Hepatocyte (in vitro differentiated cells): Measurements from ENCODE around the gene HOXA6. TPM values are rescaled to one million over a fixed set of nuclear protein-coding genes. Genes with fewer than 3 reads are reported as not detected.

ENCODE experiments used
- DNase-seq: peaks from one replicate; pipeline ENCODE4 v3.0.0-alpha.2; 2016; ENCODE audit warnings: low spot score
- H2AFZ ChIP-seq: fragments of 200-600 bp; sonication (generic); 2 replicates; pipeline ENCODE4 v1.6.0; 2016; ENCODE audit warnings: antibody characterized with exemption, mild to moderate bottlenecking
- H3K27ac ChIP-seq: fragments of 200-600 bp; sonication (generic); 2 replicates; pipeline ENCODE4 v1.5.1; 2016; ENCODE audit warnings: mild to moderate bottlenecking
- H3K27me3 ChIP-seq: fragments of 200-600 bp; sonication (generic); 2 replicates; pipeline ENCODE4 v1.6.1; 2016
- H3K36me3 ChIP-seq: fragments of 200-600 bp; sonication (generic); replicated peaks from 2 replicates; pipeline ENCODE4 v1.5.1; 2016; ENCODE audit warnings: low read depth; ENCODE audit not compliant: insufficient read depth
- H3K4me1 ChIP-seq: fragments of 200-600 bp; sonication (generic); 2 replicates; pipeline ENCODE4 v1.5.1; 2016; ENCODE audit warnings: mild to moderate bottlenecking, moderate library complexity; ENCODE audit not compliant: insufficient read depth
- H3K4me2 ChIP-seq: fragments of 200-600 bp; sonication (generic); 2 replicates; pipeline ENCODE4 v1.6.0; 2016
- H3K4me3 ChIP-seq: fragments of 200-600 bp; sonication (generic); 2 replicates; pipeline ENCODE4 v1.5.1; 2016; ENCODE audit warnings: mild to moderate bottlenecking
- H3K79me2 ChIP-seq: fragments of 200-600 bp; sonication (generic); 2 replicates; pipeline ENCODE4 v1.6.0; 2017; ENCODE audit warnings: mild to moderate bottlenecking
- H3K9me2 ChIP-seq: fragments of 200-600 bp; sonication (generic); replicated peaks from 2 replicates; pipeline ENCODE4 v1.6.0; 2017; ENCODE audit warnings: mild to moderate bottlenecking; ENCODE audit not compliant: insufficient read depth
- H3K9me3 ChIP-seq: fragments of 200-600 bp; sonication (generic); 2 replicates; pipeline ENCODE4 v1.5.1; 2016; ENCODE audit warnings: low read depth, mild to moderate bottlenecking
- H4K20me1 ChIP-seq: fragments of 200-600 bp; sonication (generic); 2 replicates; pipeline ENCODE4 v1.6.0; 2016; ENCODE audit warnings: mild to moderate bottlenecking; ENCODE audit not compliant: insufficient read depth, poor library complexity, severe bottlenecking
- CTCF ChIP-seq: fragments of 200-600 bp; sonication (generic); IDR thresholded peaks from 2 replicates; pipeline ENCODE4 v1.5.1; 2016; ENCODE audit warnings: antibody characterized with exemption, mild to moderate bottlenecking; ENCODE audit not compliant: poor library complexity
- EZH2 ChIP-seq: fragments of 200-600 bp; sonication (generic); IDR thresholded peaks from 2 replicates; pipeline ENCODE4 v1.6.1; 2016; ENCODE audit warnings: antibody characterized with exemption, mild to moderate bottlenecking, borderline replicate concordance
- EZH2phosphoT487 ChIP-seq: fragments of 200-600 bp; sonication (generic); IDR thresholded peaks from one replicate; pipeline ENCODE4 v1.6.1; 2018; ENCODE audit warnings: antibody characterized with exemption, mild to moderate bottlenecking, low read depth, moderate library complexity; ENCODE audit not compliant: unreplicated experiment, severe bottlenecking
- WGBS: methylation state at CpG from one replicate; pipeline ENCODE4 v1.1.6; 2016; ENCODE audit warnings: low lambda C conversion rate; ENCODE audit errors: missing lambda C conversion rate; 5-methylcytosine and 5-hydroxymethylcytosine counted together
- polyA plus RNA-seq: library from polyadenylated mRNA; unstranded; fragments of >200 nt; fragmentation: Nextera tagmentation; extraction: Ambion mirVana; gene quantifications from 2 replicates; pipeline ENCODE4 v1.2.1, GENCODE V29; 2016
- total RNA-seq: library from RNA; depleted of rRNA; stranded (reverse); fragments of >200 nt; gene quantifications from 2 replicates; pipeline ENCODE4 v1.2.3, GENCODE V29; 2014

Gene HOXA6
- total and polyA plus RNA-seq, 2 experiments from 2014 or later = 0.23 TPM; not detected in 1

GRCh38 chr7:27100694-27101170 is 46.8 kb downstream of the HOXA6 start:
- DNase-seq = no peak
- Histone ChIP-seq H3K9me2 (no peaks in the 10 kb centered on the region), H4K20me1 (peaks cover 4% of the 10 kb centered on the region), H3K27me3 (peaks cover 98% of the 10 kb centered on the region), H3K36me3 (no peaks in the 10 kb centered on the region), H2AFZ (no peak overlapping the region), H3K79me2 (peaks cover 13% of the 10 kb centered on the region), H3K4me1 (peaks cover 16% of the 10 kb centered on the region), H3K9me3 (no peaks in the 10 kb centered on the region), H3K4me3 (no peak overlapping the region), H3K27ac (no peak overlapping the region), H3K4me2 (peak overlapping the region; percentile 60)
- 49% methylated on average over 8 of the region's 8 CpGs for WGBS
- no peak for TF ChIP-seq CTCF
- TF ChIP-seq EZH2phosphoT487 = no peak
- TF ChIP-seq EZH2 = no peak

GRCh38 chr7:27099453-27100370 is 47.9 kb downstream of the HOXA6 start:
- 58% methylated on average over 8 of the region's 8 CpGs for WGBS
- no peak overlapping the region for H3K27ac ChIP-seq
- peaks cover 16% of the 10 kb centered on the region for H3K4me1 ChIP-seq
- peak overlapping the region; percentile 91 for H3K4me2 ChIP-seq
- peaks cover 4% of the 10 kb centered on the region for H4K20me1 ChIP-seq
- no peak overlapping the region for H2AFZ ChIP-seq
- DNase-seq = no peak
- H3K27me3 ChIP-seq = peaks cover 98% of the 10 kb centered on the region
- H3K36me3 ChIP-seq = no peaks in the 10 kb centered on the region
- no peak overlapping the region for H3K4me3 ChIP-seq
- TF ChIP-seq CTCF = no peak
- no peak for TF ChIP-seq EZH2
- no peak for TF ChIP-seq EZH2phosphoT487
- no peaks in the 10 kb centered on the region for H3K9me3 ChIP-seq
- H3K9me2 ChIP-seq = no peaks in the 10 kb centered on the region
- H3K79me2 ChIP-seq = peaks cover 13% of the 10 kb centered on the region

DNA sequence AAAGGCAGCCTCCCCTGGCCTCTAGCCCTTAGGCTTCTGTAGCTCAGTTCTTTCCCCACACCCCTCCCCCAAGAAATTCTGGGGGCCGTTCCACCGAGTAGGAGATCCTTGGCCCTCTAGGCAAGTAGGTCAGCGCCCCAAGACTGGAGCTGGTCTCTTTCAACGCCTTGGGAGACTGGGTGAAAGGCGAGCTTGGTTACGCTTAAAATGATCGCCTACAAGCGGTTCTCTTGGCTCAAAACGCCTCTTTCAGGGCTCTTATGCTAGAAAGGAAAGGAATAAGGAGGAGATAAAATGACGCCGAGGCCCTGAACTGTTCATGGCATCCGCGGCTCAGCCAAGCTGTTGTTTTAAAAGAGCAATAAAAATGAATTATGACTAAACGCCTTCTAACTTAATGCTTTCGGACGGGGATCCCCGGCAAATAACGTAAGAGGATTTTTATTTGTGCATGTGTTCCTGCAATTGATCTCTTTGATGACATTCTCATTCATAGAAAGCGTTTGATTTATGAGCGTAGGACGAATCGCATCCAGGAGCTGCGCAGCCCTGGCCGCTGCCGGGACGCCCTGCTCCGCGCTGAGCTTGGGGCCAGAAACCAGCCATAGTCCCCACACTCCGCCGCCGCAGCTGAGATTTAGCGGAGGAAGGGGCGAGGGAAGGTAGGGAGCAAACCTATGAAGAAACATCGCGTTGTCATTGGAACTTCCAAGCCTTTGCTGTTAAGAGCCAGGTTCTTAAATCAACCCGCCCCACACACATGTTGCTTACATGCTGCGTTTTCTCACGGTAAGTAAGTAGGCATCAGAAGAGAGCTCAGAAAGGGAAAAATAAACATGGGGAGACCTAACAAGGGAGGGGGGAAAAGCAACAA is 48.8 kb downstream of the HOXA6 start:
- Histone ChIP-seq H3K27ac (peak overlapping the region; percentile 63), H3K4me2 (peak overlapping the region; percentile 91), H3K9me3 (no peaks in the 10 kb centered on the region), H3K4me1 (peaks cover 16% of the 10 kb centered on the region), H3K36me3 (no peaks in the 10 kb centered on the region), H2AFZ (no peak overlapping the region), H3K9me2 (no peaks in the 10 kb centered on the region), H3K4me3 (peak overlapping the region; percentile 14), H4K20me1 (peaks cover 4% of the 10 kb centered on the region), H3K27me3 (peaks cover 98% of the 10 kb centered on the region), H3K79me2 (peaks cover 13% of the 10 kb centered on the region)
- 13% methylated on average over 38 of the region's 38 CpGs for WGBS
- DNase-seq = no peak
- TF ChIP-seq CTCF (no peak), EZH2phosphoT487 (peak; percentile 70), EZH2 (peak; percentile 82)
